Fibroblast of lung (primary cell): ENCODE measurements around the gene FBXW9.

Experiments used
- EZH2 ChIP-seq: IDR thresholded peaks from 2 replicates; pipeline ENCODE4 v1.5.1; 2012; ENCODE audit warnings: low read length, control low read depth, mild to moderate bottlenecking; ENCODE audit errors: missing control alignments
- TF ChIP-seq, protein P1 (sequence below), 2 donors: IDR thresholded peaks in 1 of 2; conservative IDR thresholded peaks in 1 of 2; 1 replicate in 1 of 2; 2 replicates in 1 of 2; pipeline ENCODE4 v1.5.1; 2011 to 2012; ENCODE audit warnings: low read length in 2 of 2, control low read depth in 1 of 2, inconsistent platforms in 1 of 2, low read depth in 1 of 2, mild to moderate bottlenecking in 1 of 2

DNA sequence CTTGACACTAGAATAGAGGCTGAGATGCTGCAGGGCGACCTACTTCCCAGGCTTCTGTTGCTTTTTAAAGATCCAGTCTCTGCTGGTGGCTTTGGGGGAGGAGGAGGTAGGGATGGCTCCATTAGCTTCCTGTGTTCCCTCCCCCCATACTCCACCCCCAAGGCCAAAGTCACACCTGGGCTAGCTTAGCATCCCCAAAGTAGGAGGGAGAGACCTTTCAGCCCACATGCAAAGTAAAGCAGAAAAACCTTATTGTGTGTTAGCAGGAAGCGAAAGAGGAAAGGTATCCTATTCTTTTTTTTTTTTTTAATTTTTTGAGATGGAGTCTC is 30.5 kb upstream of the FBXW9 start:
- TF ChIP-seq, protein P1, sequence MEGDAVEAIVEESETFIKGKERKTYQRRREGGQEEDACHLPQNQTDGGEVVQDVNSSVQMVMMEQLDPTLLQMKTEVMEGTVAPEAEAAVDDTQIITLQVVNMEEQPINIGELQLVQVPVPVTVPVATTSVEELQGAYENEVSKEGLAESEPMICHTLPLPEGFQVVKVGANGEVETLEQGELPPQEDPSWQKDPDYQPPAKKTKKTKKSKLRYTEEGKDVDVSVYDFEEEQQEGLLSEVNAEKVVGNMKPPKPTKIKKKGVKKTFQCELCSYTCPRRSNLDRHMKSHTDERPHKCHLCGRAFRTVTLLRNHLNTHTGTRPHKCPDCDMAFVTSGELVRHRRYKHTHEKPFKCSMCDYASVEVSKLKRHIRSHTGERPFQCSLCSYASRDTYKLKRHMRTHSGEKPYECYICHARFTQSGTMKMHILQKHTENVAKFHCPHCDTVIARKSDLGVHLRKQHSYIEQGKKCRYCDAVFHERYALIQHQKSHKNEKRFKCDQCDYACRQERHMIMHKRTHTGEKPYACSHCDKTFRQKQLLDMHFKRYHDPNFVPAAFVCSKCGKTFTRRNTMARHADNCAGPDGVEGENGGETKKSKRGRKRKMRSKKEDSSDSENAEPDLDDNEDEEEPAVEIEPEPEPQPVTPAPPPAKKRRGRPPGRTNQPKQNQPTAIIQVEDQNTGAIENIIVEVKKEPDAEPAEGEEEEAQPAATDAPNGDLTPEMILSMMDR (conservative IDR thresholded peaks at IDR 0.05 in 1 of 2, IDR thresholded peaks at IDR 0.05 in 1 of 2; ENCODE audit: low read depth in 1 of 2, low read length in 2 of 2) = no peak
- TF ChIP-seq EZH2 = no peak
